Ishikawa (cell line): ENCODE data around the gene PRUNE2.

Experiments
- CEBPB ChIP-seq: IDR thresholded peaks from 2 replicates; pipeline ENCODE4 v1.6.1; 2012
- CREB1 ChIP-seq: IDR thresholded peaks from 2 replicates; pipeline ENCODE4 v1.6.1; 2012; ENCODE audit warnings: low read depth
- EP300 ChIP-seq: IDR thresholded peaks from 2 replicates; pipeline ENCODE4 v1.6.1; 2012; ENCODE audit warnings: borderline replicate concordance
- FOXM1 ChIP-seq: IDR thresholded peaks from 2 replicates; pipeline ENCODE4 v1.6.1; 2012; ENCODE audit warnings: low read depth, borderline replicate concordance
- RAD21 ChIP-seq: IDR thresholded peaks from 2 replicates; pipeline ENCODE4 v1.6.1; 2012; ENCODE audit warnings: low read depth
- TEAD4 ChIP-seq: IDR thresholded peaks from 2 replicates; pipeline ENCODE4 v1.6.1; 2012
- TF ChIP-seq, protein P1 (sequence below): IDR thresholded peaks from 2 replicates; pipeline ENCODE4 v1.6.1; 2012
- TF ChIP-seq, protein P2 (sequence below): IDR thresholded peaks from 2 replicates; pipeline ENCODE4 v1.6.1; 2012; ENCODE audit warnings: low read depth, mild to moderate bottlenecking
- TF ChIP-seq, protein P3 (sequence below): IDR thresholded peaks from 2 replicates; pipeline ENCODE4 v1.6.1; 2012

DNA sequence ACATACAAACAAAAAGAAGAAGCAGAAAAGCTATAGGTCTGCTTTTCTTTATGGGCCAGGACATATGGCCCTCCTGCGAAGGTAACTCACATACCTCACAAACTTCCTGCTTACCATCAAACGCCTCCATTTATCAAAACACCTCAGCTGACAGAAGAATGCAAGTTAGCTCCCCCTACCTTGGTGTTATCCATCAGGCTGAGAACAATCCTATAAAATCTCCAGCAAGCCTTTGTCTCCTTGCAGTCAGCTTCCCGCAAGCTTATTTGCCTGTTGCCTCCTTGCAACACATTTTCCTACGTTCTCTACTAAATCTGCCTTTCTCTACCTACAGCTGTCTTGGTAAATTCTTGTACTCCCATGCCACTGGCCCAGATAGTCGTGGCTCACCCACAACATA is 164.4 kb downstream of the PRUNE2 start:
- TF ChIP-seq EP300, result no peak
- TF ChIP-seq, protein P1, sequence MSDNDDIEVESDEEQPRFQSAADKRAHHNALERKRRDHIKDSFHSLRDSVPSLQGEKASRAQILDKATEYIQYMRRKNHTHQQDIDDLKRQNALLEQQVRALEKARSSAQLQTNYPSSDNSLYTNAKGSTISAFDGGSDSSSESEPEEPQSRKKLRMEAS, result no peak
- TF ChIP-seq FOXM1, result no peak
- no peak for TF ChIP-seq RAD21
- no peak for TF ChIP-seq TEAD4
- TF ChIP-seq CEBPB, result no peak
- TF ChIP-seq, protein P2, sequence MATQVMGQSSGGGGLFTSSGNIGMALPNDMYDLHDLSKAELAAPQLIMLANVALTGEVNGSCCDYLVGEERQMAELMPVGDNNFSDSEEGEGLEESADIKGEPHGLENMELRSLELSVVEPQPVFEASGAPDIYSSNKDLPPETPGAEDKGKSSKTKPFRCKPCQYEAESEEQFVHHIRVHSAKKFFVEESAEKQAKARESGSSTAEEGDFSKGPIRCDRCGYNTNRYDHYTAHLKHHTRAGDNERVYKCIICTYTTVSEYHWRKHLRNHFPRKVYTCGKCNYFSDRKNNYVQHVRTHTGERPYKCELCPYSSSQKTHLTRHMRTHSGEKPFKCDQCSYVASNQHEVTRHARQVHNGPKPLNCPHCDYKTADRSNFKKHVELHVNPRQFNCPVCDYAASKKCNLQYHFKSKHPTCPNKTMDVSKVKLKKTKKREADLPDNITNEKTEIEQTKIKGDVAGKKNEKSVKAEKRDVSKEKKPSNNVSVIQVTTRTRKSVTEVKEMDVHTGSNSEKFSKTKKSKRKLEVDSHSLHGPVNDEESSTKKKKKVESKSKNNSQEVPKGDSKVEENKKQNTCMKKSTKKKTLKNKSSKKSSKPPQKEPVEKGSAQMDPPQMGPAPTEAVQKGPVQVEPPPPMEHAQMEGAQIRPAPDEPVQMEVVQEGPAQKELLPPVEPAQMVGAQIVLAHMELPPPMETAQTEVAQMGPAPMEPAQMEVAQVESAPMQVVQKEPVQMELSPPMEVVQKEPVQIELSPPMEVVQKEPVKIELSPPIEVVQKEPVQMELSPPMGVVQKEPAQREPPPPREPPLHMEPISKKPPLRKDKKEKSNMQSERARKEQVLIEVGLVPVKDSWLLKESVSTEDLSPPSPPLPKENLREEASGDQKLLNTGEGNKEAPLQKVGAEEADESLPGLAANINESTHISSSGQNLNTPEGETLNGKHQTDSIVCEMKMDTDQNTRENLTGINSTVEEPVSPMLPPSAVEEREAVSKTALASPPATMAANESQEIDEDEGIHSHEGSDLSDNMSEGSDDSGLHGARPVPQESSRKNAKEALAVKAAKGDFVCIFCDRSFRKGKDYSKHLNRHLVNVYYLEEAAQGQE, result no peak
- no peak for TF ChIP-seq CREB1
- TF ChIP-seq, protein P3, sequence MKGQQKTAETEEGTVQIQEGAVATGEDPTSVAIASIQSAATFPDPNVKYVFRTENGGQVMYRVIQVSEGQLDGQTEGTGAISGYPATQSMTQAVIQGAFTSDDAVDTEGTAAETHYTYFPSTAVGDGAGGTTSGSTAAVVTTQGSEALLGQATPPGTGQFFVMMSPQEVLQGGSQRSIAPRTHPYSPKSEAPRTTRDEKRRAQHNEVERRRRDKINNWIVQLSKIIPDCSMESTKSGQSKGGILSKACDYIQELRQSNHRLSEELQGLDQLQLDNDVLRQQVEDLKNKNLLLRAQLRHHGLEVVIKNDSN, result no peak
